SK-N-MC (cell line): Measurements from ENCODE around the gene DTX2.
"Not testable (repeated sequence)": the region's sequence is repeated elsewhere in the genome, so short reads cannot be mapped to it uniquely, and the experiment has no call there.

Experiments used
- DNase-seq: peaks from one replicate; pipeline ENCODE4 v3.0.0-alpha.2; 2011; ENCODE audit warnings: low read depth, low spot score
- H3K27ac ChIP-seq: fragments of 200-600 bp; sonication (generic); 2 replicates; pipeline ENCODE4 v1.5.1; 2016; ENCODE audit warnings: mixed run types
- H3K36me3 ChIP-seq: fragments of 200-600 bp; sonication (generic); 2 replicates; pipeline ENCODE4 v1.6.1; 2017; ENCODE audit warnings: antibody characterized with exemption, low read length, mixed read lengths; ENCODE audit not compliant: insufficient read depth
- H3K4me3 ChIP-seq: fragments of 200-600 bp; sonication (generic); 2 replicates; pipeline ENCODE4 v1.5.1; 2016
- H3K9ac ChIP-seq: fragments of 200-600 bp; sonication (generic); 2 replicates; pipeline ENCODE4 v1.8.0; 2017; ENCODE audit warnings: mixed run types, mixed read lengths; ENCODE audit not compliant: insufficient read length
- H3K9me3 ChIP-seq: fragments of 200-600 bp; sonication (generic); 2 replicates; pipeline ENCODE4 v1.6.1; 2017; ENCODE audit warnings: low read depth, mild to moderate bottlenecking, antibody characterized with exemption, low read length, moderate library complexity, mixed read lengths
- EZH2 ChIP-seq: fragments of 200-600 bp; sonication (generic); IDR thresholded peaks from one replicate; pipeline ENCODE4 v1.6.1; 2017; ENCODE audit warnings: antibody characterized with exemption
- FOXP2 ChIP-seq: optimal IDR thresholded peaks from 2 replicates; pipeline ENCODE3; 2011; ENCODE audit warnings: mild to moderate bottlenecking, moderate library complexity; ENCODE audit not compliant: insufficient read depth; ENCODE audit errors: extremely low read length, control extremely low read depth
- POLR2AphosphoS5 ChIP-seq: IDR thresholded peaks from 2 replicates; pipeline ENCODE4 v1.6.1; 2012; ENCODE audit warnings: mild to moderate bottlenecking, low read depth, low read length, borderline replicate concordance

The DTX2 gene

GRCh38 chr7:76461464-76462101 lies at the start of gene DTX2:
Gene DTX2, plus strand, starts transcription at chr7:76461709. Its CDS starts 18,801 bp downstream, at chr7:76480510.
- H3K4me3 ChIP-seq, result peak within 1 kb of the TSS; percentile 70
- H3K27ac ChIP-seq, DNase-seq, H3K9ac ChIP-seq, H3K36me3 ChIP-seq, H3K9me3 ChIP-seq: not testable (repeated sequence)

GRCh38 chr7:76412249-76412648 lies 49.3 kb upstream of the DTX2 start:
- H3K4me3 ChIP-seq, result no peak overlapping the region
- H3K9ac ChIP-seq, result no peak overlapping the region
- no peak for TF ChIP-seq EZH2
- TF ChIP-seq FOXP2, result no peak
- TF ChIP-seq POLR2AphosphoS5, result no peak
- H3K36me3 ChIP-seq, result no peaks in the 10 kb centered on the region
- no peak overlapping the region for H3K27ac ChIP-seq
- H3K9me3 ChIP-seq, result no peaks in the 10 kb centered on the region
- DNase-seq, result no peak

- not testable (repeated sequence) for H3K27ac ChIP-seq, DNase-seq, H3K36me3 ChIP-seq, H3K4me3 ChIP-seq, H3K9me3 ChIP-seq, H3K9ac ChIP-seq
These were observed 43.7 kb upstream of the DTX2 start for GRCh38 chr7:76417654-76418310.

GRCh38 chr7:76421097-76421496 lies 40.4 kb upstream of the DTX2 start:
- not testable (repeated sequence) for H3K4me3 ChIP-seq, H3K9ac ChIP-seq, H3K27ac ChIP-seq, H3K9me3 ChIP-seq, H3K36me3 ChIP-seq, DNase-seq

GRCh38 chr7:76423666-76424412 lies 37.7 kb upstream of the DTX2 start:
- no peak overlapping the region for H3K9ac ChIP-seq
- no peak overlapping the region for H3K27ac ChIP-seq
- H3K4me3 ChIP-seq, result no peak overlapping the region
- no peak for TF ChIP-seq FOXP2
- TF ChIP-seq POLR2AphosphoS5, result no peak
- no peak for TF ChIP-seq EZH2
- no peak for DNase-seq
- H3K9me3 ChIP-seq, result no peaks in the 10 kb centered on the region
- no peaks in the 10 kb centered on the region for H3K36me3 ChIP-seq

- Histone ChIP-seq H3K9ac (no peak within 1 kb of the TSS), H3K36me3 (no peaks in the 10 kb centered on the region), H3K9me3 (no peaks in the 10 kb centered on the region), H3K27ac (no peak within 1 kb of the TSS), H3K4me3 (no peak within 1 kb of the TSS)
- no peak for TF ChIP-seq FOXP2
- no peak for TF ChIP-seq POLR2AphosphoS5
- TF ChIP-seq EZH2, result no peak
- no peak for DNase-seq
These were observed 36.9 kb upstream of the DTX2 start, which contains the start of gene ZP3 for GRCh38 chr7:76424413-76425111. Gene ZP3, plus strand, starts transcription at chr7:76424950. Its CDS starts 15 bp downstream, at chr7:76424965.

- DNase-seq, result no peak
- no peaks in the 10 kb centered on the region for H3K36me3 ChIP-seq
- no peak overlapping the region for H3K9ac ChIP-seq
- H3K4me3 ChIP-seq, result no peak overlapping the region
- H3K9me3 ChIP-seq, result no peaks in the 10 kb centered on the region
- H3K27ac ChIP-seq, result no peak overlapping the region
- TF ChIP-seq FOXP2 (no peak), POLR2AphosphoS5 (no peak), EZH2 (no peak)
These were observed 36.4 kb upstream of the DTX2 start for GRCh38 chr7:76425156-76425555.

GRCh38 chr7:76425558-76425957 lies 36.0 kb upstream of the DTX2 start:
- H3K9me3 ChIP-seq, DNase-seq, H3K4me3 ChIP-seq, H3K9ac ChIP-seq, H3K27ac ChIP-seq, H3K36me3 ChIP-seq: not testable (repeated sequence)
